Keratinocyte (primary cell): ENCODE results near the gene EXOC8.

Source experiments
- EZH2 ChIP-seq: IDR thresholded peaks from one replicate; pipeline ENCODE4 v1.6.1; 2012; ENCODE audit warnings: inconsistent platforms, mild to moderate bottlenecking, low read length, moderate library complexity
- TF ChIP-seq, protein P1 (sequence below), 3 experiments: IDR thresholded peaks in 1 of 3; conservative IDR thresholded peaks in 1 of 3; optimal IDR thresholded peaks in 1 of 3; 2 replicates in 2 of 3; 3 replicates in 1 of 3; pipeline versions ENCODE3 to v1.5.1; 2011; ENCODE audit warnings: low read length in 3 of 3, mild to moderate bottlenecking in 3 of 3, moderate library complexity in 2 of 3, control low read depth in 1 of 3, inconsistent platforms in 1 of 3; ENCODE audit not compliant: insufficient read depth in 2 of 3; ENCODE audit errors: extremely low read depth in 1 of 3

- TF ChIP-seq, protein P1, sequence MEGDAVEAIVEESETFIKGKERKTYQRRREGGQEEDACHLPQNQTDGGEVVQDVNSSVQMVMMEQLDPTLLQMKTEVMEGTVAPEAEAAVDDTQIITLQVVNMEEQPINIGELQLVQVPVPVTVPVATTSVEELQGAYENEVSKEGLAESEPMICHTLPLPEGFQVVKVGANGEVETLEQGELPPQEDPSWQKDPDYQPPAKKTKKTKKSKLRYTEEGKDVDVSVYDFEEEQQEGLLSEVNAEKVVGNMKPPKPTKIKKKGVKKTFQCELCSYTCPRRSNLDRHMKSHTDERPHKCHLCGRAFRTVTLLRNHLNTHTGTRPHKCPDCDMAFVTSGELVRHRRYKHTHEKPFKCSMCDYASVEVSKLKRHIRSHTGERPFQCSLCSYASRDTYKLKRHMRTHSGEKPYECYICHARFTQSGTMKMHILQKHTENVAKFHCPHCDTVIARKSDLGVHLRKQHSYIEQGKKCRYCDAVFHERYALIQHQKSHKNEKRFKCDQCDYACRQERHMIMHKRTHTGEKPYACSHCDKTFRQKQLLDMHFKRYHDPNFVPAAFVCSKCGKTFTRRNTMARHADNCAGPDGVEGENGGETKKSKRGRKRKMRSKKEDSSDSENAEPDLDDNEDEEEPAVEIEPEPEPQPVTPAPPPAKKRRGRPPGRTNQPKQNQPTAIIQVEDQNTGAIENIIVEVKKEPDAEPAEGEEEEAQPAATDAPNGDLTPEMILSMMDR (optimal IDR thresholded peaks at IDR 0.05 in 1 of 3, IDR thresholded peaks at IDR 0.05 in 1 of 3, conservative IDR thresholded peaks at IDR 0.05 in 1 of 3; ENCODE audit: extremely low read depth in 1 of 3, insufficient read depth in 2 of 3, low read length in 3 of 3), result no peak
- TF ChIP-seq EZH2, result no peak
Measured at GRCh38 chr1:231318015-231318355, 19.7 kb downstream of the EXOC8 start.
